HG03064 (cell line): ENCODE data around the gene NEURL1B.
"Not testable (repeated sequence)": the region's sequence is repeated elsewhere in the genome, so short reads cannot be mapped to it uniquely, and the experiment has no call there.

Experiments
- ATAC-seq: cut with Tn5 transposase; IDR thresholded peaks from one replicate; pipeline ENCODE4 v1.9.1; 2021; ENCODE audit warnings: low read depth; ENCODE audit not compliant: unreplicated experiment

Gene NEURL1B

GRCh38 chr5:172640822-172641358 lies at the start of gene NEURL1B:
NEURL1B (plus strand) TSS chr5:172641263; CDS start chr5:172641407, 144 bp downstream.
- no peak for ATAC-seq

GRCh38 chr5:172591636-172592035 lies 49.4 kb upstream of the NEURL1B start:
- no peak for ATAC-seq

- ATAC-seq: no peak
Measured at GRCh38 chr5:172592881-172593280, 48.2 kb upstream of the NEURL1B start.

GRCh38 chr5:172593306-172593705 lies 47.8 kb upstream of the NEURL1B start:
- ATAC-seq: no peak

GRCh38 chr5:172593721-172594235 lies 47.3 kb upstream of the NEURL1B start:
- ATAC-seq: no peak

GRCh38 chr5:172594431-172594830 lies 46.6 kb upstream of the NEURL1B start:
- ATAC-seq: no peak

DNA sequence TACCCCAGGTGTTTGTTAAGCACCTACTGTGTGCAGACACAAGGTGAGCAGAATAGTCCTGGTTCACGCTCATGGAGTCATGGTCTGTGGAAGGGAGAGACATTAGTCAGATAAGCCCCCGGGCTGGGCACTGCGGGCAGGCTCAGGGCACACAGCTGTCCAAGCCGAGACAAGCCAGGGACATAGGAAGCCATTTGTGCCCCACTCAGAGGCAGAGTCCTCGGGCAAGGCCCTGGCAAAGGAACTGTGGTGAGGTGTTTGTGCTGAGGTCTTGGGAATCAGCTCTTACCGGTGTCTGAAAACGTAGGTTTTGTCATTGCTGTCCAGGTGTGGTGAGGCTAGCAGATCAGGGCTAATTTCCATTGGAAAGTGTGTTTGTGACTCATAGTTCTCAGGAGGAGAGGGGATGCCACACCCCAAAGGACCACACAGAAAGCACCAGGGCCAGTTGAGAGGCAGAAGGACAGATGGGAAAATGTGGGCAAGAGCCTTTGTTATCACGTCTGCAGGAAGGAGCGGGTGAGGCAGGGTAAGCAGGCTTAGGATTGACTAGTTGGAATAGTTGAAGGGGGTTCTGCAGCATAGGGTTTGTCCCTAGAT lies 46.1 kb upstream of the NEURL1B start:
- ATAC-seq: no peak

DNA sequence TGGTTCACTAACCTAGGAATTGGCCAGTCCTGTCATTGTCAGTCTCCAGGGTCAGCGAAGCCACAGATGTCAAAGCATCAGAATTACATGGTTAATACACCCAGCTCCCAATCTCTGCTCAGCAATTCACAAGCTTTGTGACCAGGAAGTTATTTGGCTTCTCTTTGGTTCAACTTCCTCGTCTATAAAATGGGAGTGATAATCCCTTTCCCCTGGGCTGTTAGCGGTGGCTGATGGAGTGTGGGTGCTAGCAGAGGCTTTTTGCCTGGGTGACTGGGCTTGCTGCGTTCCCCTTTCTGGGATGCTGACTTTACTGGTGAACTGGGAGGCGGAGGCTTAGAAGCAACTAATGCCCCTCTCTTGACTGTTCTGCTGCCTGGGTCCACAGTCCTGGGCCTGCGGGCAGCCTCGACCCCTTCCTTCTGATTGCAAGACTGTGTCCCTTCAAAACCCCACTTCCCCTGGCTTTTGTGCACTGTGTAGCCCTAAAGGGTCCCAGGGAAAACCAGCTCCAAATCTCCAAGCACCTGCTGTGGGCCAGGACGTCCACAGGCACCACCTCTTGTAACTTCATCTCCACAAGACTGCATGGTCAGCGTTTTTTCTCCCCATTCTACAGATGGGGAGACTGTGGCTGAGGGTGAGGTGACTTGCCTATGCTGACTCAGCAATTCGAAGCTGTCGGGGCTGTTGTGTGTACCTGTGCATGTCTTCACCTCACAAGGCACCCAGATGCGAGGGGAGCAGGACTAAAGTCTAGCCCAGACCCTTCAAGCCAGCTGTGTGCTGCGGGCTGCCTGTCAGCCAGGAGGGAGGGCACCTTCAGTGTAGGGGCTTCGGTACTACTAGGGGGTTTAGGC lies 45.2 kb upstream of the NEURL1B start:
- ATAC-seq: no peak

GRCh38 chr5:172596638-172597231 lies 44.3 kb upstream of the NEURL1B start:
- ATAC-seq: no peak

- ATAC-seq: no peak
Measured at GRCh38 chr5:172597755-172598155, 43.3 kb upstream of the NEURL1B start.

- ATAC-seq: no peak
Measured at GRCh38 chr5:172598251-172599203, 42.5 kb upstream of the NEURL1B start.

- ATAC-seq: no peak
Measured at GRCh38 chr5:172599204-172599567, 41.9 kb upstream of the NEURL1B start.

DNA sequence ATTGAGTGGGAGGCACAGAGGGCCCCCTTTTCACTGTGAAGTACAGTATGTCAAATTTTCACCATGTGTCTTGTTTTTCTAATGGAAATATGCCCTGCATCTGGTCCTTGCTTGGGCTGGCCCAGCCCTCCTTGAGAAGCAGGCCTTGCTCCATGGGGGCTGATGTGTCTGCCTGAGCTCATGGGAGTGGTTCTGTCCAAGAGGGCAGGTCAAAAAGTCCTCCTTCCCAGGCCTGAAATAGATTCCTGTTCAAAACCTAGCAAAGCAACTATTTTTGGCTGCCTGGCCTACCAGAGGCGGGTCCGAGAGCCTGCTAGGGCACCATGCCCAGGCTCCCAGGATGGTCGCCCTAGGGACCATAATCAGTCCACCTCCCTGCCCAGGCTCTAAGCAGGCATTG lies 40.5 kb upstream of the NEURL1B start:
- no peak for ATAC-seq

DNA sequence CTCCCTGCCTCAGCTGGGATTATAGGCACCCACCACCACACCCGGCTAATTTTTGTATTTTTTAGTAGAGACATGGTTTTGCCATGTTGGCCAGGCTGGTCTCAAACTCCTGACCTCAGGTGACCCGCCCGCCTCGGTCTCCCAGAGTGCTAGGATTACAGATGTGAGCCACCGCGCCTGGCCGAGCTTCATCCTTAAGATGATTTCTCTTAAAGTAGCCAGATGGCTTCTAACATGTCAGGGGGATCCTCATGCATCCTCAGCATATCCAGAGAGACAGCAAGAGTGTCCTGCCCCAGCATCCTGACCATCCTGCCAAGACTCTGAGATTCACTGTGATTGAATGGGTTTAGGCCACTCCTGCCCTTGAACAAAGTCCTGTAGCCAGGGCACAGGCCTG lies 39.5 kb upstream of the NEURL1B start:
- not testable (repeated sequence) for ATAC-seq

DNA sequence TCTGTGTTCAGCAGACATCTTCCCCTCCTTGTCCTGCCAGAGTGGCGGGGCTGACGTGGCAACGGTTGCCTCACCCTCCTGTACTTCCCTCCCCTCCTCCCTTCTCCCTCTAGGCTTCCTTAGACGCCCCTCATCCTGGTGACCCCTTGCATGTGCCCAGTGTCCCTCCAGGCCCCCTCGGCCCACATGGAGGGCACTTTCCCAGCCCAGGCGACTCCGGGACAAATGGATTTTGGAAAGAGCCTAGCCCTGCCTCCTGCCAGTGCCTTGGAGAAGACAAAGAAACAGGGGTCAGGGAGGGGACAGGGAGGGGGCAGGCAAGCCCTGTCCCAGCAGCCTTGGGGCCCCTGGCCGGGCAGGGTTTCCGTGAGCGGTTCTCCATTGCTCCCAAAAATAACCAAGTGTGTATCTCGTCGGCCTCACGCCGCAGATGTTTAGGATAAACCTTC lies 38.3 kb upstream of the NEURL1B start:
- no peak for ATAC-seq

DNA sequence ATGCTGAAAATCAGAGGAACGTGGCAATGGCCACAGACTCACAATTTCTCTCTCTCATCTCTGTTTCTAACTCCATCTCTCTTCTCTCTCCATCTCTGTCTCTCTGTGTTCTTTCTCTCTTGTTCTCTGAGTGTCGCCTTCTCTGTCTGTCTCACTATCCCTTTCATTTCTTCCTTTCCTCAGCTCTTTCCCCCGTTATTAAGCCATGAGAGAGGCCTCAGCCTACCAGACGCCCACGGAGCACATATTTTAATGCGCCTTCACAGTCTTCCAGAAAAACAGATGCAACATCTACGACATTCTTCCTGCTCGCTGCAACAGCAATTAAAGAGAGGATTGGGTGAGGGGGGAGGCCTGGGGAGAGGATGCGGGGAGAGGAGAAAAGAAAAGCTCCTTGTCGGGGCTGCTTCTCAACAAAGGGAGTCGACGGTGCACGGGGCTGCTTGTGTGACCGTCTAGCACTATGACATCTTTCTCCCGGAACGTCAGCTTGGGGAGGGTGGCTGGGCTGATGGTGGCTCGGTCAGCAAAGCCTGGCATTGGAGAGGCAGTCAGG lies 37.7 kb upstream of the NEURL1B start:
- ATAC-seq: no peak

DNA sequence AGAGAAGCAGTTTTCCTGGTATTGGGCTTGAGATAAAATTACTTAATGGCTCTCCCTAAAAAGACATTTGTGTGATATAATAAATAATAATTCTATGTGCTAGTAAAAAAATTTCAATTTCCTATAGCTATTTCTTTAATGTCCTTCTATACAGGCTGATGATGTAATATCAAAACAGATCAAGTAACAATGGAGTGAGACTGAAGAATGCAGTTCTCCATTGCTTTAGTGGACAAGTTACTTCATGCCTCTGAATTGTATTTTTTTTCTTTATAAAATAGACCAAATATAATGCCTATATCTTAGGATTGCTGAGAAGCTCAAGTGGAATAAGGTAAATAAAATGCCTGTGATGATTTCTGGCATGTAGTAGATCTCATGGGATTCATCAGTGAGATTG lies 35.6 kb upstream of the NEURL1B start:
- ATAC-seq: no peak

DNA sequence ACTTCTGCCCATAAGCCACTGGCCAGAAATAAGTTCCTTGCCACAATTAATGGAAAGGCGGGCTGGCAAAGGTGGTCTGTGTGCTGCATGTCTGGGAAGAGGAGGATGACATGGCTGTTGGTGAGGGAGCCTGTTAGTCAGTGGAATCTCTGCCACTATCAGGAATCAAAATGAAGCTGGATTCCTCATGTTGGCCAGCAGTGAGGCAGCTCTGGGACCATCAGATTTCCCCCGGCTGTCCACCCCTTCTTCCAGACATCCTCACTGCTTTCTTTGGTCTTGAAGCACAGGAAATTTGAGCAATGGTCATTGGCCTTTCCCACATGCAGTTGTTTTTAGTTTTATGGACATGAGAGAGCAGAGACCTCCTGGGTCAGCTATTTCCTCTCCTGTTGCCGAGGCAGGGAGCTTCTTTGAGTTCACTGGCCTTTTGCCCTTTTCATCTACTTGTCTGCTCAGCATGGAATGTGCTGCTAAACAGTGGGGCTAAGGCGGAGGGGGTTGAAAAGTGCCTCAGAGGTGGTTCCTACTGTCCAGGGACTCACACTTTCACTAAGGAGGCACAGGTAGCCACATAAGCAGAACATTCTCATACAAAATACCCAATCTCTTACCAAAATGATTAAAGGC lies 34.8 kb upstream of the NEURL1B start:
- no peak for ATAC-seq

GRCh38 chr5:172607213-172607793 lies 33.8 kb upstream of the NEURL1B start:
- ATAC-seq: no peak
